ENCODE results near the gene UTS2B. TPM values are rescaled to one million over a fixed set of nuclear protein-coding genes. Genes with fewer than 3 reads are reported as not detected.
A peak's percentile ranks its signal among the peaks of the same experiment; 100 is the strongest.

The UTS2B gene
- total RNA-seq = under 1 TPM in 1 of 4 donors, not detected in 3; 0.38 TPM

GRCh38 chr3:191329654-191330529 lies at the start of gene UTS2B:
UTS2B (minus strand) TSS chr3:191330526; CDS start chr3:191282189, 48,337 bp downstream.
- peak within 1 kb of the TSS; percentile 83 to 97 (median 93) for H3K27ac ChIP-seq
- H3K27me3 ChIP-seq = no peaks in the 10 kb centered on the region
- H3K9me3 ChIP-seq = no peaks in the 10 kb centered on the region
- H3K36me3 ChIP-seq = no peaks in the 10 kb centered on the region
- intact Hi-C loops (cut with DNase I) = no loop called here
- DNase-seq = no peak
- H3K4me3 ChIP-seq = peak within 1 kb of the TSS; percentile 71 to 98 (median 88)
- peaks cover 7 to 54% (median 21%) of the 10 kb centered on the region in 3 donors for H3K4me1 ChIP-seq
- TF ChIP-seq POLR2A (IDR thresholded peaks at IDR 0.05) (no peak), CTCF (IDR thresholded peaks at IDR 0.05) (no peak)
- WGBS, 2 donors = 4 to 5% methylated on average over 8 to 14 of the region's 37 CpGs

- Histone ChIP-seq H3K4me3 (no peak overlapping the region), H3K27me3 (no peaks in the 10 kb centered on the region), H3K36me3 (peaks cover 0 to 53% (median 7%) of the 10 kb centered on the region in 3 donors), H3K9me3 (no peaks in the 10 kb centered on the region), H3K27ac (no peak overlapping the region), H3K4me1 (peaks cover 0 to 31% (median 9%) of the 10 kb centered on the region in 3 donors)
- WGBS, 2 donors = 60 to 85% methylated on average over 2 of the region's 2 CpGs
- no peak for DNase-seq
- intact Hi-C loops (cut with DNase I) = no loop called here
- no peak for TF ChIP-seq CTCF (IDR thresholded peaks at IDR 0.05)
- no peak for TF ChIP-seq POLR2A (IDR thresholded peaks at IDR 0.05)
Observed at GRCh38 chr3:191380001-191380400, 49.7 kb upstream of the UTS2B start.

GRCh38 chr3:191379446-191379845 lies 49.1 kb upstream of the UTS2B start:
- DNase-seq = no peak
- Histone ChIP-seq H3K36me3 (peaks cover 0 to 59% (median 7%) of the 10 kb centered on the region in 3 donors), H3K27me3 (no peaks in the 10 kb centered on the region), H3K4me1 (peaks cover 0 to 31% (median 9%) of the 10 kb centered on the region in 3 donors), H3K27ac (no peak overlapping the region), H3K9me3 (no peaks in the 10 kb centered on the region), H3K4me3 (no peak overlapping the region)
- WGBS, 2 donors = 73 to 87% methylated on average over 2 of the region's 2 CpGs
- intact Hi-C loops (cut with DNase I) = no loop called here
- TF ChIP-seq CTCF (IDR thresholded peaks at IDR 0.05) (no peak), POLR2A (IDR thresholded peaks at IDR 0.05) (no peak)

- no peak for DNase-seq
- H3K27me3 ChIP-seq = no peaks in the 10 kb centered on the region
- H3K9me3 ChIP-seq = no peaks in the 10 kb centered on the region
- peaks cover 0 to 31% (median 9%) of the 10 kb centered on the region in 3 donors for H3K4me1 ChIP-seq
- peak overlapping the region in 2 of 4 donors; percentile 21 to 63 for H3K27ac ChIP-seq
- no peak overlapping the region for H3K4me3 ChIP-seq
- peaks cover 0 to 56% (median 7%) of the 10 kb centered on the region in 3 donors for H3K36me3 ChIP-seq
- intact Hi-C loops (cut with DNase I) = no loop called here
- no peak for TF ChIP-seq POLR2A (IDR thresholded peaks at IDR 0.05)
- no peak for TF ChIP-seq CTCF (IDR thresholded peaks at IDR 0.05)
Observed at GRCh38 chr3:191378142-191378812, 48.0 kb upstream of the UTS2B start.
